Occipital lobe (tissue), 2 donors: ENCODE data around the gene MUC3A. TPM values are rescaled to one million over a fixed set of nuclear protein-coding genes. Genes with fewer than 3 reads are reported as not detected.
"Not testable (repeated sequence)": the region's sequence is repeated elsewhere in the genome, so short reads cannot be mapped to it uniquely, and the experiment has no call there.

Experiments
- DNase-seq: peaks from one replicate; lab custom pipeline; 2025; lab: John Stamatoyannopoulos, UW
- total RNA-seq: library from RNA; depleted of rRNA; stranded (reverse); fragments of >200 nt; gene quantifications from one replicate; pipeline ENCODE4 v1.2.3, GENCODE V29; 2014

The MUC3A gene
- total RNA-seq, 1 donor from 2014 or later = 0.47 TPM

GRCh38 chr7:100969066-100969615 is 19.8 kb downstream of the MUC3A start, which contains the start of gene MUC12:
MUC12 (plus strand) TSS chr7:100969565; CDS start chr7:100969623, 58 bp downstream.
- no peak for DNase-seq

GRCh38 chr7:100971111-100972001 is 22.0 kb downstream of the MUC3A start:
- no peak for DNase-seq

GRCh38 chr7:100972002-100972347 is 22.6 kb downstream of the MUC3A start:
- DNase-seq = no peak

GRCh38 chr7:100974021-100974420 is 24.7 kb downstream of the MUC3A start:
- DNase-seq = no peak

- DNase-seq = no peak
Measured at GRCh38 chr7:100975371-100975821, 26.1 kb downstream of the MUC3A start.

- no peak for DNase-seq
Measured at GRCh38 chr7:100978300-100978699, 29.0 kb downstream of the MUC3A start.

- no peak for DNase-seq
Measured at GRCh38 chr7:100983451-100984187, 34.3 kb downstream of the MUC3A start.

- not testable (repeated sequence) for DNase-seq
Measured at GRCh38 chr7:100984241-100984918, 35.0 kb downstream of the MUC3A start.

- DNase-seq = not testable (repeated sequence)
Measured at GRCh38 chr7:100985033-100985797, 35.9 kb downstream of the MUC3A start.

- DNase-seq = no peak
Measured at GRCh38 chr7:100991631-100992030, 42.3 kb downstream of the MUC3A start.

- not testable (repeated sequence) for DNase-seq
Measured at GRCh38 chr7:100992280-100992679, 42.9 kb downstream of the MUC3A start.

- not testable (repeated sequence) for DNase-seq
Measured at GRCh38 chr7:100994671-100995070, 45.3 kb downstream of the MUC3A start.

GRCh38 chr7:100998530-100998929 is 49.2 kb downstream of the MUC3A start:
- not testable (repeated sequence) for DNase-seq

GRCh38 chr7:100999334-100999733 is 50.0 kb downstream of the MUC3A start:
- not testable (repeated sequence) for DNase-seq

- DNase-seq = not testable (repeated sequence)
Measured at GRCh38 chr7:101000025-101000424, 50.7 kb downstream of the MUC3A start.

- not testable (repeated sequence) for DNase-seq
Measured at GRCh38 chr7:101002333-101002732, 53.0 kb downstream of the MUC3A start.

- not testable (repeated sequence) for DNase-seq
Measured at GRCh38 chr7:101007361-101007760, 58.0 kb downstream of the MUC3A start.

- DNase-seq = no peak
Measured at GRCh38 chr7:101009629-101010028, 60.3 kb downstream of the MUC3A start.

GRCh38 chr7:101012931-101013330 is 63.6 kb downstream of the MUC3A start:
- no peak for DNase-seq

GRCh38 chr7:101015626-101016025 is 66.3 kb downstream of the MUC3A start:
- DNase-seq = no peak
